ENCODE measurements around the gene SYT3. TPM values are rescaled to one million over a fixed set of nuclear protein-coding genes. Genes with fewer than 3 reads are reported as not detected.
A peak's percentile ranks its signal among the peaks of the same experiment; 100 is the strongest.
"Not testable (repeated sequence)": the region's sequence is repeated elsewhere in the genome, so short reads cannot be mapped to it uniquely, and the experiment has no call there.

SYT3 gene
- total RNA-seq, 1 donor from 2014 or later = 0.11 TPM

DNA sequence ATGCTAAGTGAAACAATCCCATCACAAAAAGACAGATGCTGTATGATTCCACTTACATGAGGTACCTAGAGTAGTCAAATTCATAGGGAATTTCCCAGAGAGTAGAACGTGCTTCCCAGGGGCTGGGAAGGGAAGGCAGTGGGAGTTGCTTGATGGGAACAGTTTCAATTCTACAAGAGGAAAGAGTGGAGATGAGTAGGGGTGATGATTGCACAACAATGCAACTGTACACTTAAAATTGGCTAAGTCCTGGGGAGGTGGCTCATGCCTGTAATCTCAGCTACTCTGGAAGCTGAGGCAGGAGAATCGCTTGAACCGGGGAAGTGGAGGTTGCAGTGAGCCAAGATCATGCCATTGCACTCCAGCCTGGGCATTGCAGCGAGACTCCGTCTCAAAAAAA lies 21.3 kb downstream of the SYT3 start:
- intact Hi-C loops (cut with DNase I); ATAC-seq (ENCODE audit: poor library complexity); DNase-seq: not testable (repeated sequence)

GRCh38 chr19:50612504-50613404 lies 26.9 kb downstream of the SYT3 start:
- intact Hi-C loops (cut with DNase I); ATAC-seq (ENCODE audit: poor library complexity); DNase-seq: not testable (repeated sequence)

DNA sequence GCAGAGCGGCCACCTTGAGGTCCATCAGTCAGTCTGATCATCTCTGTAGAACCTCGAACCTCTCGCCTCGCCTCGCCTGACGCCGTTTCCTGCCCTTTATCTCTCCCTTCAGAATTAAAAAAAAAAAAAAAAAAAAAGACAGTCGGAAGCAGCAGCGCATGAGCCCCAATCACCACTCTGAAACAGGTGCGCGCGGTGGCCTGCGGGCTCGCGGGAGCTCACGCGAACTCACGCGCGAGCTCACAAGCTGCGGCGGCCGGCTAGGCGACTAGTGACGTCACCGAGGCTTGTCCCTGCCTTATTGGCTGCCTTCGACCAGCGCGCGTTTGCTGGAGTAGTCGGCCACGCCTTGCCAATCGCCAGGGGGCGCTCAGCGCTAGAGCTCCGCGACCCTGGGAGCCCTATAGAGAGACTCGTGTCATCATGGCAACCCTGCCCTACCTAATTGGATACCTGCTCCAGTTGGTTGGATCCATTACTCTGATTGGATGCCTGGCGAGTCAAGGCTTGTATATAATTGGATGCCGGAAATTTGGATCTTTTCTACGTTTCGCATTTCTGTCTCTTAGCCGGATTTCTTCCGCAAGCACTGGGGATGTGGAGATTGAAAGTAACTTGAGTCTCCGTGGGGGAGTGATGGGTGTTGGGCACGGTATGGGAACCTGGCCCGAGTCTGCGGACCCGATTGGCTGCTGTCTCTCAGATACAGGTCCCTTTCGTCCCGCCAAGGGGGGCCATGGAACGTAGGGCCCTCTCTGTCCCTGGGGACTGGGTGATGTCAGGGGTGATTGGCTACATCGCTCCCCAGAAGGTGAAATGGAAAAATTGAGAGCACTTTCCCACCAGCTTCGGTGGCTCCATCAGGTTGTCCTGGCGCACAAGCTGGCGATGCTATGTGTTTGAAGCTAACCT lies 31.6 kb downstream of the SYT3 start:
- DNase-seq (peak; percentile 77), ATAC-seq (ENCODE audit: poor library complexity) (peak; percentile 80)
- intact Hi-C loops (cut with DNase I) = no loop called here

- intact Hi-C loops (cut with DNase I) = no loop called here
- DNase-seq (no peak), ATAC-seq (ENCODE audit: poor library complexity) (no peak)
Measured at GRCh38 chr19:50607388-50607787, 32.3 kb downstream of the SYT3 start.

GRCh38 chr19:50606059-50606836 lies 33.4 kb downstream of the SYT3 start:
- ATAC-seq (ENCODE audit: poor library complexity) = peak; percentile 39
- intact Hi-C loops (cut with DNase I); DNase-seq: not testable (repeated sequence)

DNA sequence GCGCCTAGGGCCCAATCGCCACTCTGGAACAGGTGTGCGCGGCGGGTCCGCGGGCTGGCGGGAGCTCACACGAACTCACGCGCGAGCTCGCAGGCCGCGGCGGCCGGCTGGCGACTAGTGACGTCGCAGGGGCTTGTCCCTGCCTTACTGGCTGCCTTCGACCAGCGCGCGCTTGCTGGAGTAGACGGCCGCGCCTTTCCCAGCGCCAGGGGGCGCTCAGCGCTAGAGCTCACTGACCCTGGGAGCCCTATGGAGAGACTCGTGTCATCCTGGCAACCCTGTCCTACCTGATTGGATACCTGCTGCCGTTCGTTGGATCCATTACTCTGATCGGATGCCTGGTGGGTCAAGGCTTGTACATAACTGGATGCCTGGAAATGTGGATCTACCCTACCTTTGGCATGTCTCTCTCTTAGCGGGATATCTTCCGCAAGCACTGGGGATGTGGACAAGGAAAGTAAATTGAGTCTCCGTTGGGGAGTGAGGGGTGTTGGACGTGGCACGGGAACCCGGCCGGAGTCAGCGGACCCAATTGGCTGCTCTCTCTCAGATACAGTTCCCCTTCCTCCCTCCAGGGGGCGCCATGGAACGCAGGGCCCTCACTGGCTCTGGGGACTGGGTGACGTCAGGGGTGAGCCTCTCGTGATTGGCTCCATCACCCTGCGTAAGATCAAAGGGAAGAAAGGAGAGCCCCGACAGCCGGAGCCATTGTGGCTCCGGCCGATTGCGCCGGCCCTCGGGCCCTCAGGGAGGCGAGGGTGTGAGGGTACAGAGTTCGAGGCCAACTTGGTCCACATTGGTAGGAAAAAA lies 35.2 kb downstream of the SYT3 start:
- intact Hi-C loops (cut with DNase I); DNase-seq; ATAC-seq (ENCODE audit: poor library complexity): not testable (repeated sequence)

DNA sequence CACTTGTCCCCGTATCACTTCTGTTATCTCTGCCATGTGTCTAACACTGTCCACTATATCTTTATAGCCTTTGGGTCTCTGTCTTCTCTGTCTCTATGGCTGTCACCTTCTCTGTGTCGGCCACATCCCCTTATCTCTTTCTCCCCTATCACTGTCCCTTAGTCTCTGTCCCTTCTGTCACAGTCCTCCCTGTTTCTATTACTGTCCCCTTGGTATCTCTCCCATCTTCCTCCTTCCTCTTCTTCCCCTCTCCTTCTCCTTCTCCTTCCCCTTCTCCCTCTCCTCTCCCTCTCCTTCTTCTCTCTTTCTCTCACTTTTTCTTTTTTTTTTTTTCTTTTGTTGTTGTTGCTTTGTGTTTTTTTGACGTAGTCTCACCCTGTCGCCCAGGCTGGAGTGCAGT lies 36.7 kb downstream of the SYT3 start:
- DNase-seq (no peak), ATAC-seq (ENCODE audit: poor library complexity) (no peak)
- intact Hi-C loops (cut with DNase I) = no loop called here

DNA sequence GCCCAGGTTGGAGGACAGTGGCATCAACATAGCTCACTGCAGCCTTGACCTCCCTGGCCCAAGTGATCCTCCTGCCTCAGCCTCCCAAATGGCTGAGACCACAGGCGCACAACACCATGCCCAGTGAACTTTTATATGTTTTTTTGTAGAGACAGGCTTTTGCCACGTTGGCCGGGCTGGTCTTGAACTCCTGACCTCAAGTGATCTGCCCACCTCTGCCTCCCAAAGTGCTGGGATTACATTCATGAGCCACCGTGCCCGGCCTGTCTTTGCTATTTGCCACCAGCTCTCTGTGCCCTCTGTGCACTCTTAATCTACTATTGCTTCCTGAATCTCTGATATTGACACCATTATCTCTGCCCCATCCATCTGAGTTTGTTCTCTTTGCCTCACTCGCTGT lies 37.2 kb downstream of the SYT3 start:
- intact Hi-C loops (cut with DNase I) = no loop called here
- no peak for DNase-seq
- no peak for ATAC-seq (ENCODE audit: poor library complexity)

- intact Hi-C loops (cut with DNase I) = no loop called here
- ATAC-seq (ENCODE audit: poor library complexity) = no peak
- no peak for DNase-seq
Measured at GRCh38 chr19:50602089-50602422, 37.6 kb downstream of the SYT3 start.

DNA sequence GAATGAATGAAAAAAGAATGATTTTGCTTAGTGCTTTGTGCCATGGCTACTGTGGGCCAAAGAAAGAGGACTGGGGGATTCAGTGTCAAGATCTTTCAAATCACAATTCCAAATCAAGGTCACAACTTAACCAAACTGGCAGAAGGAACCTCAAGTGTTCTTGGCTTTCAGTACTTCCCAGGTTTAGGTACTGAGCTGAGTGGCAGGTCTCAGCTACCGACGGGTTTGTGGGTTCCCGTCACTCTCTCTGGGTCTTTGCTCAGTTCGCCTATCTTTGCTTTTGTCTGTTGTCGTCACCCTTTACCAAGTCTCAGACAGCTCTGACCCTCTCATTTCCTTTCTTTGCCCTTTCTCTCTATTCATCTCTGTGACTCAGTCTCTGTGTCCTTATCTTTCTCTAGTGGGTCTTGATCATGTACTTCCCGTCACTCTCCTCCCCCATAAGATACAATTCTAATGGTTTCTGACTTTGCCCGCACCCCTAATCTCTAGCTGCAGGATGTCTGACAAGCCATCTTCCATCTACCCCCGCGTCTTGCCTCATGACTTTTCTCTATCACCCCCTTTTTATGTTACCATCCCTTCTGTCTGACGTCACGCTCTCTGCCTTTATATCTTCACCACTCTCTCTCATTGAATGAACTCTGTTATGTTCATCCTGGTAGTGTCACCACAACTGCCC lies 38.1 kb downstream of the SYT3 start:
- intact Hi-C loops (cut with DNase I) = no loop called here
- no peak for ATAC-seq (ENCODE audit: poor library complexity)
- DNase-seq = no peak

GRCh38 chr19:50599427-50599826 lies 40.3 kb downstream of the SYT3 start:
- intact Hi-C loops (cut with DNase I) = no loop called here
- no peak for ATAC-seq (ENCODE audit: poor library complexity)
- no peak for DNase-seq

DNA sequence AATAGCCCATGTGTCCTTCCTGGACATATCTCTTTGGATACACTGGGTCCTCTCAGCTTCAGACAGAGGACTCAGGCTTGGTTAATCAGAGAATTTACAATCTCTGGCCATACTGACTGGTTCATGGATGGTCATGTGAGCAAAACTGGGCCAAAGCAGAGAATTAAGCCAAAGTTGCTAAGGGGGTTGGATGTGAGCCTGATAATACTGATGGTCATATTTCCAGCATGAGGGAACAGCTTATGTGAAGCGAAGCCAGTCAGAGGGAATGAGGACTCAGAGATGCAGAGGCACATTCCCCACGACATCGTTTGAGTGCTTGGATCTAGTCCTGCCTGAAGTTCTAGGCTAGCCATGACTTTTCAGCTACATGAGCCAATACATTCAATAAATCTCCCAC lies 49.5 kb downstream of the SYT3 start:
- no peak for DNase-seq
- intact Hi-C loops (cut with DNase I) = no loop called here
- no peak for ATAC-seq (ENCODE audit: poor library complexity)

- ATAC-seq (ENCODE audit: poor library complexity); DNase-seq; intact Hi-C loops (cut with DNase I): not testable (repeated sequence)
Measured at GRCh38 chr19:50581795-50582660, 57.7 kb downstream of the SYT3 start.

DNA sequence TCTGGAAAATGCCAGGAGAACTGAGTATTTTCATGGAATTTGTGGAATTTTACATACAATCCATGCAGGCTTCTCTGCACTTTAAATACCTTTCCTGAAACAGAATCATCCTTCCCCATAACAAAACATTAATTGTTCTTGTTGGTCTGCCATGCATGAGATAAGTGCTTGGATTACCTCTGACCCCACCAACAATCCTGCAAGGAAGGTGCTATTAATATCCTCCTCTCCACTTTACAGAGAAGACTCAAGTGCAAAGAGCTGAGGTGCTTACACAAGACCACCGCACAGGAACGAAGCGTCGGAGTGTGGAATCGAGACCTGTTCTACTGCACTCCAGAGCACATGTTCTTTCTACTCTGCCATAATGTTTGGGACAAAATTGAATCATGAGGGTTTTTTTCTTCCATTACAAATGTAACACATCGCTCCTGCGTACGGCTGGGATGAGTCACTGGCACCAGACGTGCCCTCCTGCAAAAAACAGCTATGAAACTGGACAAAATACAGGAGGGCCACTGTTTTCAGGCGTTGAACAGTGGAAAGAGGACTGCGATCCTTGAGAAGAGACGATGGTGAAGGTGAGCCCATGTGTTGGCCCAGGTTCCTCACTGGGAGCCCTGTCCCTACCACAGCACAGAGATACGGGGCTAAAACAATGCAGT lies 58.6 kb downstream of the SYT3 start:
- DNase-seq (no peak), ATAC-seq (ENCODE audit: poor library complexity) (no peak)
- intact Hi-C loops (cut with DNase I) = no loop called here

DNA sequence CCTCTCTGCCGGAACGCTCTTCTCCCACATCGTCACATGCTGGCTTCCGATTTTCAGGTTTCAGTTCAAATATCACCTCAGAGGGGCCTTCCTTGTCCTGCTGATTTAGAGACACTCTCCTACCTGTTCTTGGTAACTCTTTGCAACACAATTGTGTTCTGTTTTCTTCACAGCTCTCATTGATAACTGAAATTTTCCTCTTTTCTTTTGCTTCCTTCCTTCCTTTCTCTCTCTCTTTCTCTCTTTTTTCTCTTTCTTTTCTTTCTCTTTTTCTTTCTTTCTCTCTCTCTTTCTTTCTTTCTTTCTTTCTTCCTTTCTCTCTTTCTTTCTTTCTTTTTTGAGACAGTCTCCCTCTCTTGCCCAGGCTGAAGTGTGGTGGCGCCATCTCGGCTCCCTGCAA lies 59.4 kb downstream of the SYT3 start:
- intact Hi-C loops (cut with DNase I) = no loop called here
- DNase-seq = no peak
- no peak for ATAC-seq (ENCODE audit: poor library complexity)

GRCh38 chr19:50576769-50577168 lies 62.9 kb downstream of the SYT3 start:
- DNase-seq; ATAC-seq (ENCODE audit: poor library complexity); intact Hi-C loops (cut with DNase I): not testable (repeated sequence)

Data from Right ventricle myocardium superior (tissue), 1 donor.